HG03060 (cell line): ENCODE measurements around the gene BAIAP2L1.
"Not testable (repeated sequence)": the region's sequence is repeated elsewhere in the genome, so short reads cannot be mapped to it uniquely, and the experiment has no call there.

Source experiments
- ATAC-seq: cut with Tn5 transposase; IDR thresholded peaks from one replicate; pipeline ENCODE4 v1.9.1; 2021; ENCODE audit warnings: low read depth, moderate number of reproducible peaks; ENCODE audit not compliant: unreplicated experiment

The BAIAP2L1 gene

GRCh38 chr7:98399462-98399861 is 1.4 kb downstream of the BAIAP2L1 start:
- ATAC-seq: no peak

- ATAC-seq: no peak
Observed at GRCh38 chr7:98398567-98399372, 2.1 kb downstream of the BAIAP2L1 start.

- ATAC-seq: no peak
Observed at GRCh38 chr7:98396768-98397167, 4.1 kb downstream of the BAIAP2L1 start.

GRCh38 chr7:98395951-98396350 is 4.9 kb downstream of the BAIAP2L1 start:
- no peak for ATAC-seq

GRCh38 chr7:98395481-98395880 is 5.4 kb downstream of the BAIAP2L1 start:
- ATAC-seq: no peak

GRCh38 chr7:98394377-98394836 is 6.5 kb downstream of the BAIAP2L1 start:
- ATAC-seq: no peak

- ATAC-seq: no peak
Observed at GRCh38 chr7:98387544-98388226, 13.2 kb downstream of the BAIAP2L1 start.

GRCh38 chr7:98387131-98387530 is 13.8 kb downstream of the BAIAP2L1 start:
- no peak for ATAC-seq

GRCh38 chr7:98385532-98385931 is 15.4 kb downstream of the BAIAP2L1 start:
- not testable (repeated sequence) for ATAC-seq

- ATAC-seq: no peak
Observed at GRCh38 chr7:98378210-98378819, 22.6 kb downstream of the BAIAP2L1 start.

- no peak for ATAC-seq
Observed at GRCh38 chr7:98376711-98377110, 24.2 kb downstream of the BAIAP2L1 start.

GRCh38 chr7:98375664-98376063 is 25.2 kb downstream of the BAIAP2L1 start:
- no peak for ATAC-seq

- ATAC-seq: no peak
Observed at GRCh38 chr7:98374285-98374680, 26.6 kb downstream of the BAIAP2L1 start.

GRCh38 chr7:98372993-98373392 is 27.9 kb downstream of the BAIAP2L1 start:
- ATAC-seq: no peak

- no peak for ATAC-seq
Observed at GRCh38 chr7:98369726-98370125, 31.2 kb downstream of the BAIAP2L1 start.

- ATAC-seq: no peak
Observed at GRCh38 chr7:98368716-98369115, 32.2 kb downstream of the BAIAP2L1 start.

- ATAC-seq: no peak
Observed at GRCh38 chr7:98366562-98366938, 34.3 kb downstream of the BAIAP2L1 start.

GRCh38 chr7:98365863-98366561 is 34.9 kb downstream of the BAIAP2L1 start:
- ATAC-seq: no peak

- no peak for ATAC-seq
Observed at GRCh38 chr7:98364220-98364619, 36.7 kb downstream of the BAIAP2L1 start.

GRCh38 chr7:98362517-98362916 is 38.4 kb downstream of the BAIAP2L1 start:
- ATAC-seq: no peak
